Kidney (tissue), 14 donors: ENCODE data around the gene VAT1L. TPM values are rescaled to one million over a fixed set of nuclear protein-coding genes. Genes with fewer than 3 reads are reported as not detected.
"Not testable (repeated sequence)": the region's sequence is repeated elsewhere in the genome, so short reads cannot be mapped to it uniquely, and the experiment has no call there.

Experiments
- DNase-seq, 5 donors: peaks; one replicate each; pipeline ENCODE4 v3.0.0-alpha.2; 2013 to 2020
- FAIRE-seq: peaks from 2 replicates; lab custom pipeline; 2012; peaks lifted over from hg19 to GRCh38; lab: Jason Lieb, UNC
- H3K27ac ChIP-seq, 2 donors: one replicate each; pipeline ENCODE4 v1.7.0; 2013; ENCODE audit warnings: low read depth in 2 of 2, low read length in 2 of 2, inconsistent platforms in 1 of 2
- H3K27me3 ChIP-seq: one replicate; pipeline ENCODE4 v1.7.1; 2013; ENCODE audit warnings: low read length, inconsistent platforms; ENCODE audit not compliant: control insufficient read depth, insufficient read depth
- H3K36me3 ChIP-seq, 3 donors: one replicate each; pipeline versions ENCODE4 v1.7.0 to v1.7.1; 2013; ENCODE audit warnings: low read length in 3 of 3, control low read depth in 1 of 3, inconsistent platforms in 1 of 3; ENCODE audit not compliant: insufficient read depth in 3 of 3, control insufficient read depth in 2 of 3
- H3K4me1 ChIP-seq, 3 donors: one replicate each; pipeline versions ENCODE4 v1.7.0 to v1.7.1; 2013; ENCODE audit warnings: low read length in 3 of 3, inconsistent platforms in 1 of 3, low read depth in 1 of 3; ENCODE audit not compliant: control insufficient read depth in 2 of 3, insufficient read depth in 2 of 3
- H3K4me3 ChIP-seq, 3 donors: one replicate each; pipeline versions ENCODE4 v1.7.0 to v1.8.1; 2013; ENCODE audit warnings: low read length in 3 of 3, control low read depth in 1 of 3, inconsistent platforms in 1 of 3
- H3K9ac ChIP-seq, 3 donors: one replicate each; pipeline versions ENCODE4 v1.7.0 to v1.7.1; 2013; ENCODE audit warnings: low read length in 3 of 3, control low read depth in 1 of 3, inconsistent platforms in 1 of 3
- H3K9me3 ChIP-seq, 3 donors: one replicate each; pipeline versions ENCODE4 v1.7.0 to v1.7.1; 2013; ENCODE audit warnings: low read length in 3 of 3, control low read depth in 1 of 3, inconsistent platforms in 1 of 3; ENCODE audit not compliant: control insufficient read depth in 2 of 3, insufficient read depth in 1 of 3
- intact Hi-C: fragments of 100-400 bp; cut with DNase I; formaldehyde crosslinking; loops from one replicate; pipeline ENCODE4 v1.11.1; 2022
- polyA plus RNA-seq: library from polyadenylated mRNA; stranded (reverse); fragments of 350-450 nt; fragmentation: Illumina TruSeq; extraction: RNeasy Lipid Tissue Mini Kit (QIAGEN cat#74804); gene quantifications from one replicate; pipeline ENCODE4 v1.2.3, GENCODE V29; 2014; ENCODE audit warnings: low read depth, low replicate concordance; ENCODE audit not compliant: insufficient read depth
- total RNA-seq: library from RNA; stranded (reverse); fragmentation: NEBNext Ultra II Directional; extraction: Animal tissue kit (Norgen Biotek cat#: 25700); gene quantifications from one replicate; pipeline ENCODE4 v1.2.1, GENCODE V29; 2021
- TF ChIP-seq, protein P1 (sequence below): IDR thresholded peaks from 3 replicates; pipeline ENCODE4 v1.5.1; 2012; ENCODE audit warnings: mild to moderate bottlenecking, moderate library complexity, borderline replicate concordance; ENCODE audit not compliant: insufficient read depth; ENCODE audit errors: extremely low read depth
- donor health status: control.
- donor health status: control.
- donor health status: control.
- donor health status: control.
- donor health status: control.
- donor health status: DM: yes; HTN: yes; CAD: no.
- donor health status: Normal renal cell carcinoma (clear cell type).

VAT1L gene
- total and polyA plus RNA-seq, 2 donors from 2014 or later, result 0.85 to 4.5 TPM

DNA sequence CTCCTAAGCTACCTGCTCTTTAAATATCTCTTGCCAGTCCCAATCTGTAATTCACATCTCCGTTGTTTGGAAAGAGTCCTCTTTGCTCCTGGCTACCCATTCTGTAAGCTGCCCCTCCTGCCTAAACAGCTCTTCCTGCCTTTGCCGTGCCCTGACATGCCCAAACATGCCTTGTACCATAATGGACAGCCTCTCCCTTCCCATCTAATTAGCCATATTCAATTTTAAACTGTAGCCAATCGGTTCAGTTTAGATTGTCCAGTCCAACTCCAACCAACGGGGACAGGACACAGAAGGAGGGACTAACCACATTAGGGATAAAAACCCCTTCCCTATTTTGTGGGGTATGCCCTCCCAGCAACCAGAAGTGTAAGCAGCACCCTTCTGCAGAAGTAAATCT is 203.3 kb downstream of the VAT1L start:
- no peak for DNase-seq
- peaks cover 0 to 3% (median 2%) of the 10 kb centered on the region in 3 donors for H3K9me3 ChIP-seq
- TF ChIP-seq, protein P1, sequence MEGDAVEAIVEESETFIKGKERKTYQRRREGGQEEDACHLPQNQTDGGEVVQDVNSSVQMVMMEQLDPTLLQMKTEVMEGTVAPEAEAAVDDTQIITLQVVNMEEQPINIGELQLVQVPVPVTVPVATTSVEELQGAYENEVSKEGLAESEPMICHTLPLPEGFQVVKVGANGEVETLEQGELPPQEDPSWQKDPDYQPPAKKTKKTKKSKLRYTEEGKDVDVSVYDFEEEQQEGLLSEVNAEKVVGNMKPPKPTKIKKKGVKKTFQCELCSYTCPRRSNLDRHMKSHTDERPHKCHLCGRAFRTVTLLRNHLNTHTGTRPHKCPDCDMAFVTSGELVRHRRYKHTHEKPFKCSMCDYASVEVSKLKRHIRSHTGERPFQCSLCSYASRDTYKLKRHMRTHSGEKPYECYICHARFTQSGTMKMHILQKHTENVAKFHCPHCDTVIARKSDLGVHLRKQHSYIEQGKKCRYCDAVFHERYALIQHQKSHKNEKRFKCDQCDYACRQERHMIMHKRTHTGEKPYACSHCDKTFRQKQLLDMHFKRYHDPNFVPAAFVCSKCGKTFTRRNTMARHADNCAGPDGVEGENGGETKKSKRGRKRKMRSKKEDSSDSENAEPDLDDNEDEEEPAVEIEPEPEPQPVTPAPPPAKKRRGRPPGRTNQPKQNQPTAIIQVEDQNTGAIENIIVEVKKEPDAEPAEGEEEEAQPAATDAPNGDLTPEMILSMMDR, result no peak
- H3K27me3 ChIP-seq, result no peaks in the 10 kb centered on the region
- no peaks in the 10 kb centered on the region for H3K36me3 ChIP-seq
- FAIRE-seq, result no peak
- H3K4me1 ChIP-seq, result no peaks in the 10 kb centered on the region
- H3K27ac ChIP-seq, result no peak overlapping the region
- H3K9ac ChIP-seq, result no peak overlapping the region
- intact Hi-C loops, result no loop called here
- H3K4me3 ChIP-seq, result no peak overlapping the region

DNA sequence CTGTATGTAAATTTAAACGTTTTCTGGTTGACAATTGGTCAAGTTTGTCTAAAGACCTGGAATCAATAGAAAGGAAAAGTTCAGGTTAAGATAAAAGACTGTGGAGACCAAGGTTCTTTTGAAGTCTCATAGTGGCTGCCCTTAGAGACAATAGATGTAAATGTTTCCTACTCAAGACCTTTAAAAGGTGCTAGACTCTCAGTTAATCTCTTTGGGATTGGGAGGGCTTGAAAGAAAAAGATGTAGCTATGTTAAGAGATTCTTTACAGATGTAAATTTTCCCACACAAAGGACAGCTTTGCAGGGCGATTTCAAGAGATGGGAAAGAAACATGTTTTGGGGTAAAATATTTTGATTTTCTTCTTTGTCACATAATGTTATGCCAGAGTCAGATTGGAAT is 204.0 kb downstream of the VAT1L start:
- H3K9ac ChIP-seq, H3K27ac ChIP-seq, intact Hi-C loops, H3K4me3 ChIP-seq, H3K36me3 ChIP-seq, H3K4me1 ChIP-seq, H3K27me3 ChIP-seq, H3K9me3 ChIP-seq, DNase-seq, FAIRE-seq: not testable (repeated sequence)

DNA sequence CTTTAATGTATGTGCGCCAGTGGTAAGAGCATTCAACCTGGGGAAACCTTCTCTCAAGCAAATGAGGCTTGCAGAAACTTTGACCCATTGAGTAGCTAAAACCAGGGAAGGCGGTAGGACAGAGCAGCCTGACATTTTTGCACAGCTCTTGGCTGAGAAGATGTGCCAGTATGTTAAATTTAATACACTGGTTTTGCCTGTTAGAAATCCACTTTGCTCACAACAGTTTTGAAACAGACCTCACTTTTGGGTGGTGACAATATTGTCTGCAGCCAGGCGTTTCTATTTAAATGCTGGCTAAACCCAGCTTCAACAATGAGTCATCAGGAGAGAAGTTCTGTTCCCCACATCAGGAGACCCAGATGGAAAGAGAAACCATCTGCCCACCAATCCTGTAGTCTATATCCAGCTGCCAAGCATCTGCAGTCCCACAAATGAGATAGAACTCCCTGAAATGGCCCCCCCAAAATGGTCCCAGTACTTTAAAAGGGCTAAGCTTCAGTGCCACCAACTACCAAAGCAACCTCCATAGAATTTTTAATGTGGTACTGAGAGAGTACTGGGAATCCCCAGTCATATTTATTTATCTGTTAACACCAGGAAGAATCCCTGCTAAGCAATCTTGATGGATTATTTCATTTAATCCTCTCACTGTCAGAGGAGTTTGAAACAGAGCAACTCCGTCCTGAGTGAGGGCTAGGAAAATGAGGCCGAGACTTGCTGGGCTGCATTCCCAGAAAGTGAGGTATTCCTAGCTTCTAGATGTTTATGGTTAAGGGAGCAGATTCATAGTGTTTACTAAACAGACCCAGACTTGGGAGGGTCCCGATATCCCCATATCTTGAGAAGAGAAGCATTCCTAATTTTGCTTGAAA is 205.0 kb downstream of the VAT1L start:
- Histone ChIP-seq H3K27me3 (no peaks in the 10 kb centered on the region), H3K9me3 (peaks cover 0 to 3% (median 2%) of the 10 kb centered on the region in 3 donors), H3K9ac (no peak overlapping the region), H3K4me3 (no peak overlapping the region), H3K4me1 (no peaks in the 10 kb centered on the region), H3K27ac (no peak overlapping the region), H3K36me3 (no peaks in the 10 kb centered on the region)
- TF ChIP-seq, protein P1, result no peak
- FAIRE-seq (no peak), DNase-seq (peak in 1 of 5 donors; percentile 39)
- intact Hi-C loops, result no loop called here

DNA sequence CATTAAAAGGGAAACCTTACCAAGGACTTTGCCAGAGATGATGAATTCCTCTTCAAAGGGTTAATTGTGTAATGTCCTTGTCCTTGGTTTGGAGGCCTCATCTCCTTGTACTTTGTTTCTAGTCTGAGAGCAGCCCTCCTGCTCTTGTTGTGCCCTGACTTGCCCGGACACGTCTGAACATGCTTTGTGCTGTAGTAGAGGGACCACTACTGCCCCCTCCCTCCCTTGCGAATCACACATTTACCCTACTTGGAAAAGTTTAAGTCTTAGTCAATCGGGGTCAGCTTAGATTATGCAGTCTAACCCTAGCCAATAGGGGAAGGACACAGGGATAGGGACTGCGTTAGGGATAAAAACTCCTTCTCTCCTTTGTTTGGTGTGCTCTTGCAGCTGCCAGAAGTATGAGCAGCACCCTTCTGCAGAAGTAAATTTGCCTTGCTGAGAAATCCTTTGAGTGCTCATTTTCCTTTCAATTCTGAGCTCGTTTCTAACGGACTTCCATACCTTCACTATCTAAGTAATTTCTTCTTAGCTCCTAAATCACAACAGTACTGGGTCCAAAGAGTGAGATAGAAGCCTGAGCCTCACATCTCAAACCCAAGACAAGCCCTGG is 207.6 kb downstream of the VAT1L start:
- intact Hi-C loops, result no loop called here
- H3K36me3 ChIP-seq, result no peaks in the 10 kb centered on the region
- FAIRE-seq (no peak), DNase-seq (no peak)
- H3K9ac ChIP-seq, result no peak overlapping the region
- peaks cover 0 to 3% (median 2%) of the 10 kb centered on the region in 3 donors for H3K9me3 ChIP-seq
- H3K4me3 ChIP-seq, result no peak overlapping the region
- no peaks in the 10 kb centered on the region for H3K27me3 ChIP-seq
- H3K4me1 ChIP-seq, result no peaks in the 10 kb centered on the region
- TF ChIP-seq, protein P1, result no peak
- no peak overlapping the region for H3K27ac ChIP-seq
